K562 (cell line): ENCODE measurements around the gene METTL2A. TPM values are rescaled to one million over a fixed set of nuclear protein-coding genes. Genes with fewer than 3 reads are reported as not detected.

ENCODE experiments used
- CXXC5 ChIP-seq: fragments of 250-450 bp; sonication (Bioruptor Pico); IDR thresholded peaks from 2 replicates; pipeline ENCODE4 v1.8.0; 2022; ENCODE audit warnings: inconsistent platforms, mild to moderate bottlenecking, moderate library complexity
- FOXK2 ChIP-seq, 2 experiments: fragments of 450-650 bp; IDR thresholded peaks in 1 of 2; conservative IDR thresholded peaks in 1 of 2; 2 replicates each; pipeline ENCODE4 v1.6.1; 2016; ENCODE audit warnings: low read depth in 2 of 2, mild to moderate bottlenecking in 1 of 2
- MGA ChIP-seq: fragments of 450-650 bp; IDR thresholded peaks from 2 replicates; pipeline ENCODE4 v1.6.1; 2016; ENCODE audit warnings: mild to moderate bottlenecking, moderate library complexity
- NCOR1 ChIP-seq: fragments of 450-650 bp; IDR thresholded peaks from 2 replicates; pipeline ENCODE4 v1.6.1; 2016; ENCODE audit warnings: mild to moderate bottlenecking, moderate library complexity
- SIN3B ChIP-seq: fragments of 450-650 bp; IDR thresholded peaks from 2 replicates; pipeline ENCODE4 v1.6.1; 2017; ENCODE audit warnings: low read depth, mild to moderate bottlenecking, moderate library complexity
- SIX5 ChIP-seq, 2 experiments: IDR thresholded peaks; 2 replicates each; pipeline ENCODE4 v1.6.1; 2011; ENCODE audit warnings: low read length in 2 of 2, borderline replicate concordance in 1 of 2, low read depth in 1 of 2, mild to moderate bottlenecking in 1 of 2, moderate library complexity in 1 of 2; ENCODE audit not compliant: insufficient read depth in 1 of 2
- SP1 ChIP-seq: sonication (generic); formaldehyde crosslinking; IDR thresholded peaks from 2 replicates; pipeline ENCODE4 v1.8.1; 2022; ENCODE audit warnings: mild to moderate bottlenecking, missing genetic modification reagents
- SUPT5H ChIP-seq: fragments of 450-650 bp; IDR thresholded peaks from 2 replicates; pipeline ENCODE4 v1.6.1; 2016
- polyA plus RNA-seq, 8 experiments: library from polyadenylated mRNA; depleted of rRNA in 4 of 8; stranded (reverse) in 5 of 8; unstranded in 3 of 8; fragments of >200 nt; fragmentation: Nextera tagmentation in 2 of 8; fragmentation: Illumina TruSeq in 1 of 8; extraction: Ambion mirVana in 2 of 8; extraction: Trizol in 1 of 8; gene quantifications; 2 replicates each; pipeline versions ENCODE4 v1.2.1 to v1.2.3, GENCODE V29; 2011 to 2014; ENCODE audit warnings: inconsistent platforms in 1 of 8, missing spikeins in 1 of 8
- total RNA-seq, 7 experiments: library from RNA; depleted of rRNA in 6 of 7; stranded (reverse); fragments of >200 nt in 6 of 7; fragmentation: Illumina TruSeq in 2 of 7; extraction: Trizol in 2 of 7; gene quantifications; 2 replicates each; pipeline versions ENCODE4 v1.2.1 to v1.2.3, GENCODE V29; 2011 to 2021; ENCODE audit warnings: low replicate concordance in 1 of 7

The METTL2A gene
- total and polyA plus RNA-seq, 9 of the 15 experiments (the other 6 are each of a cell fraction or from before 2014, with no cell fraction given), result 21.0 to 52.5 (median 33.2) TPM

- TF ChIP-seq FOXK2 (conservative IDR thresholded peaks at IDR 0.05 in 1 of 2, IDR thresholded peaks at IDR 0.05 in 1 of 2; ENCODE audit: low read depth in 2 of 2), result peak in 1 of 2 experiments; percentile 34; a peak in 2 of 4 replicates
- peak; percentile 94 for TF ChIP-seq CXXC5 (CRISPR knock-in tag)
- peak; percentile 97 for TF ChIP-seq SIN3B
- TF ChIP-seq SUPT5H, result peak; percentile 80
- TF ChIP-seq SP1 (CRISPR knock-in tag), result peak; percentile 81; the same call in 1 of the 2 replicates
- peak in 1 of 2 experiments; percentile 11; a peak in 1 of 4 replicates for TF ChIP-seq SIX5 (IDR thresholded peaks at IDR 0.05; ENCODE audit: borderline replicate concordance in 1 of 2, insufficient read depth in 1 of 2, low read depth in 1 of 2, low read length in 2 of 2)
- TF ChIP-seq NCOR1, result peak; percentile 24; the same call in 1 of the 2 replicates
- TF ChIP-seq MGA, result peak; percentile 87
Observed at GRCh38 chr17:62423647-62424461, at the start of gene METTL2A (continued).
